WTC11 (cell line): ENCODE results near the gene B3GAT1.

Source experiments
- CREB1 ChIP-seq: sonication (generic); formaldehyde crosslinking; IDR thresholded peaks from 2 replicates; pipeline ENCODE4 v1.8.0; 2023; ENCODE audit warnings: mild to moderate bottlenecking, missing genetic modification reagents
- JUN ChIP-seq: sonication (generic); formaldehyde crosslinking; IDR thresholded peaks from 2 replicates; pipeline ENCODE4 v1.8.0; 2023; ENCODE audit warnings: mild to moderate bottlenecking, missing genetic modification reagents
- SMAD4 ChIP-seq: sonication (generic); formaldehyde crosslinking; IDR thresholded peaks from 2 replicates; pipeline ENCODE4 v1.8.0; 2022; ENCODE audit warnings: mild to moderate bottlenecking, missing genetic modification reagents
- ZNF138 ChIP-seq: sonication (generic); formaldehyde crosslinking; conservative IDR thresholded peaks from 2 replicates; pipeline ENCODE4 v1.8.1; 2022; ENCODE audit warnings: mild to moderate bottlenecking, moderate library complexity, missing genetic modification reagents
- ZNF671 ChIP-seq: fragments of 250-450 bp; sonication (Bioruptor Pico); IDR thresholded peaks from 2 replicates; pipeline ENCODE4 v1.8.0; 2021; ENCODE audit warnings: mild to moderate bottlenecking

DNA sequence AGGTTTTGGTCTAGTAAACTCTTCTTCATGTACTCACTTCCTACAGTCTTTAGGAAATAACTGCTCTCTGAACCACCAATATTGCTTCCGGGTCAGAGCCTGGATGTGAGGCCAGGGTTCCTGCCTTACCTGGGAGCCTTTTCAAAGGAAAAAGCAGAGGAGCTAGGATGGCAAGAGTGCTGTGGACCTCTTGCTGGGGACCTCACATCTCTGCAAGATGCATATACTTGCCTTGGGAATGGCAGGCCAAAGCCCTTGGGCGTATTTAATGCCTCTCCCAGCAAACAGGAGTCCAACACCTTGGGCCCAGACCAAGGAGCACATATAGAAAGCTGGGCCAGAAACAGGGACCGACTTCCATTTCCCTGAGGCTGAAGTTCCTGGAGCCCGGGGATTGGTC, 75.0 kb downstream of the B3GAT1 start:
- TF ChIP-seq ZNF138 (CRISPR knock-in tag) (no peak), ZNF671 (CRISPR knock-in tag) (no peak), SMAD4 (no peak), CREB1 (no peak), JUN (CRISPR knock-in tag) (no peak)
